ENCODE measurements around the gene SETD2.

GRCh38 chr3:47143068-47143467, 20.8 kb downstream of the SETD2 start:
- TF ChIP-seq TCF12 (IDR thresholded peaks at IDR 0.05; ENCODE audit: low read depth): no peak
- TF ChIP-seq USF1 (IDR thresholded peaks at IDR 0.05): no peak
- TF ChIP-seq RAD21 (IDR thresholded peaks at IDR 0.05; ENCODE audit: low read depth): no peak
- no peak for TF ChIP-seq TAF1 (IDR thresholded peaks at IDR 0.05; ENCODE audit: low read depth)
- TF ChIP-seq CREB1 (IDR thresholded peaks at IDR 0.05; ENCODE audit: low read depth): no peak
- no peak for TF ChIP-seq REST (IDR thresholded peaks at IDR 0.05; ENCODE audit: low read depth)
- TF ChIP-seq FOXM1 (IDR thresholded peaks at IDR 0.05; ENCODE audit: borderline replicate concordance, low read depth): no peak
- TF ChIP-seq TEAD4 (IDR thresholded peaks at IDR 0.05): no peak
- no peak for TF ChIP-seq MAX (IDR thresholded peaks at IDR 0.05)
- TF ChIP-seq EP300 (IDR thresholded peaks at IDR 0.05; ENCODE audit: borderline replicate concordance): no peak
